ENCODE measurements around the gene LNX2.

The LNX2 gene

GRCh38 chr13:27605610-27606200 is 14.6 kb downstream of the LNX2 start:
- no peak for DNase-seq

- no peak for DNase-seq
These were observed 15.2 kb downstream of the LNX2 start for GRCh38 chr13:27605099-27605498.

GRCh38 chr13:27601803-27602202 is 18.5 kb downstream of the LNX2 start:
- no peak for DNase-seq

- DNase-seq = no peak
These were observed 19.1 kb downstream of the LNX2 start for GRCh38 chr13:27601208-27601607.

- no peak for DNase-seq
These were observed 19.6 kb downstream of the LNX2 start for GRCh38 chr13:27600711-27601110.

- no peak for DNase-seq
These were observed 20.3 kb downstream of the LNX2 start for GRCh38 chr13:27599845-27600553.

GRCh38 chr13:27599096-27599495 is 21.2 kb downstream of the LNX2 start:
- DNase-seq = no peak

GRCh38 chr13:27595055-27595811 is 25.1 kb downstream of the LNX2 start:
- DNase-seq = no peak

- DNase-seq = no peak
These were observed 27.1 kb downstream of the LNX2 start for GRCh38 chr13:27593267-27593666.

GRCh38 chr13:27592865-27593264 is 27.5 kb downstream of the LNX2 start:
- no peak for DNase-seq

- no peak for DNase-seq
These were observed 31.9 kb downstream of the LNX2 start for GRCh38 chr13:27588405-27588804.

- DNase-seq = no peak
These were observed 33.1 kb downstream of the LNX2 start for GRCh38 chr13:27587095-27587746.

- DNase-seq = no peak
These were observed 36.7 kb downstream of the LNX2 start for GRCh38 chr13:27583645-27584044.

GRCh38 chr13:27578121-27579030 is 42.0 kb downstream of the LNX2 start:
- DNase-seq = peak in 3 of 14 donors; percentile 6 to 7 (median 6)

GRCh38 chr13:27574661-27575060 is 45.7 kb downstream of the LNX2 start:
- DNase-seq = no peak

- no peak for DNase-seq
These were observed 47.1 kb downstream of the LNX2 start for GRCh38 chr13:27573265-27573664.

GRCh38 chr13:27572234-27572901 is 48.0 kb downstream of the LNX2 start:
- no peak for DNase-seq

- no peak for DNase-seq
These were observed 49.4 kb downstream of the LNX2 start for GRCh38 chr13:27570906-27571305.

GRCh38 chr13:27569405-27569804 is 50.9 kb downstream of the LNX2 start:
- no peak for DNase-seq

GRCh38 chr13:27565818-27566217 is 54.5 kb downstream of the LNX2 start:
- DNase-seq = no peak

GRCh38 chr13:27562457-27562856 is 57.9 kb downstream of the LNX2 start:
- DNase-seq = no peak
